Subcutaneous adipose tissue (tissue), 4 donors: Measurements from ENCODE around the gene LILRB2. TPM values are rescaled to one million over a fixed set of nuclear protein-coding genes. Genes with fewer than 3 reads are reported as not detected.

ENCODE experiments used
- total RNA-seq, 4 donors: library from RNA; depleted of rRNA; stranded (reverse); fragments of >200 nt; gene quantifications; one replicate each; pipeline ENCODE4 v1.1.0, GENCODE V29; 2016
- TF ChIP-seq, protein P1 (sequence below): fragments of 450-650 bp; IDR thresholded peaks from one replicate; pipeline ENCODE4 v1.5.1; 2016; ENCODE audit warnings: low read depth, mild to moderate bottlenecking, control low read depth, antibody characterized with exemption, moderate library complexity

LILRB2 gene
- total RNA-seq, 4 donors from 2014 or later = 2.8 to 14.6 (median 7.6) TPM

DNA sequence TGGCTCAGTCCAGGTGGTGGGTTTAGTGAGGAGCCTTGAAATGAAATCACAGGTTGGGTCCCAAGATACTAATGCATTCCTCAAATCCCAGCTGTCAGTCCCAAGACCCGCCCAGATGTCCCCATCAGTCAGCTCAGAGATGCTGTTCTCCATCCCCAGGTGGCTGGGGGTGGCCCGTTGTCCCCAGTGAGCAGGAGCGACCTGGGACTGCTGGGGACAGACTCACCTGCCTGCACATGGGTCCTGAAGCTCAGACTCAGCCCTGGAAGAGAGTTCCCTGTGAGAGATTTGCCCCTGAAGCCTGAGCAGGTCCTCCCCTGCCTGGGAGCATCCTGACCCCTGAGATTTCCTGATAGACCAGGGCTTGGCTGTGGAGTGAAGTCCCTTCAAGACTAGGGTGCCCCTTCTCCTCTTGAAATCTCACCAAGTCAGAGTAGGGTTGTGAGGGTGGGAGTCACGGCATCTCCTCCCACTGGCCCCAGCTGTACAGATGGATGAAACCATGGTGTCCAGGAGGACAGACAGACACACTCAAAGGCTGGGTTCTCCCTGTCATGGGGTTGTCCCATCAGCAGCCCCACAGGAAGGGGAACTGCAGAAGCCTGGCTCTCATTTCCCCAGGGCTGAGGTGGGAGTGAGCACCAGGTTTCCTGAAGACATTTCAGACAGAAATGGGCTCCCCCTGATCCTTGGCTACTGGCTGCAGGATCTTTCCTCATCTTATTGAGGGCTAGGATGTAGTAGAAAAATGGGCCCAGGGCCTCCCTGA lies 17.6 kb upstream of the LILRB2 start:
- TF ChIP-seq, protein P1, sequence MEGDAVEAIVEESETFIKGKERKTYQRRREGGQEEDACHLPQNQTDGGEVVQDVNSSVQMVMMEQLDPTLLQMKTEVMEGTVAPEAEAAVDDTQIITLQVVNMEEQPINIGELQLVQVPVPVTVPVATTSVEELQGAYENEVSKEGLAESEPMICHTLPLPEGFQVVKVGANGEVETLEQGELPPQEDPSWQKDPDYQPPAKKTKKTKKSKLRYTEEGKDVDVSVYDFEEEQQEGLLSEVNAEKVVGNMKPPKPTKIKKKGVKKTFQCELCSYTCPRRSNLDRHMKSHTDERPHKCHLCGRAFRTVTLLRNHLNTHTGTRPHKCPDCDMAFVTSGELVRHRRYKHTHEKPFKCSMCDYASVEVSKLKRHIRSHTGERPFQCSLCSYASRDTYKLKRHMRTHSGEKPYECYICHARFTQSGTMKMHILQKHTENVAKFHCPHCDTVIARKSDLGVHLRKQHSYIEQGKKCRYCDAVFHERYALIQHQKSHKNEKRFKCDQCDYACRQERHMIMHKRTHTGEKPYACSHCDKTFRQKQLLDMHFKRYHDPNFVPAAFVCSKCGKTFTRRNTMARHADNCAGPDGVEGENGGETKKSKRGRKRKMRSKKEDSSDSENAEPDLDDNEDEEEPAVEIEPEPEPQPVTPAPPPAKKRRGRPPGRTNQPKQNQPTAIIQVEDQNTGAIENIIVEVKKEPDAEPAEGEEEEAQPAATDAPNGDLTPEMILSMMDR = no peak

DNA sequence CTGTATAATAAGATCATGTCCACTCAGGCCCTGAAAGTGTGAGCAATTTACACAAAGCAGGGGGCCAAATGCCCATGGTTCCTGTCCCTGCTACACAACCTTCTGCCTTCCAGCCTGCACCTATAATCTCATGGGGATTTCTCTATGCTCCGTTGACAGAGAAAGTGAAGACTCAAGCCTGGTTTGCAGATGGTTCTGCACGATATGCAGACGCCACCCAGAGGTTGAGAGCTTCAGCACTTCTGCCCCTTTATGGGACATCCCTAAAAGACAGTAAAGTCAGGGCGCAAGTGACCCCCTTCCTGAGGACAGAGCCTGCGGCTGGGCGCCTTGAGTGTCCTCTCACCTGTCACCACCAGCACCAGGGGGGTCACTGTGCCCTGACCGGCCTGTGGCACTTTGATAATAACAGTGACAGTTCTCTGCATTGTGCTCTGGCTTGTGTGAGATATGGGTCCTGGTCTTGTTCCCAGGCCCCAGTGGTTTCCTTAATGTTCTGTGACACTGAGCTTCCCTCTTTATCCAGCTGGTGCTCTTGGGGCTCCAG lies 16.9 kb upstream of the LILRB2 start:
- TF ChIP-seq, protein P1 = no peak

GRCh38 chr19:54294539-54294938 lies 13.6 kb upstream of the LILRB2 start:
- TF ChIP-seq, protein P1 = no peak

DNA sequence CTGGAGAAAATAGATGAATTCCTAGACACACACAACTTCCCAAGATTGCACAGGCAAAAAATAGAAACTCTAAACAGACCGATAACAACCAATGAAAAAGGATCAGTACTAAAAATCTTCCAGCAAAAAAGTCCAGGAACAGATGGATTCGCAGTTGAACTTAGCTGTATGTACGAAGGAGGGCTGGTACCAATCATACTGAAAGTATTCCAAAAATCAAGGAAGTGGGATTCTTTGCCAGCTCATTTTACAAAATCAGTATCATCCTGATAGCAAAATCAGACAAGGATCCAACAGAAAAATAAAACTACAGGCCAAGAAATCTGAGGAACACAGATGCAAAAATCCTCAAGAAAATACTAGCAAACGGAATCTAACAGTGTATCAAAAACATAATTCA lies 6.5 kb upstream of the LILRB2 start:
- TF ChIP-seq, protein P1 = no peak

GRCh38 chr19:54282686-54283470 lies 2.0 kb upstream of the LILRB2 start:
- TF ChIP-seq, protein P1 = no peak

- TF ChIP-seq, protein P1 = no peak
These were observed 1.4 kb downstream of the LILRB2 start for GRCh38 chr19:54279406-54279962.

- TF ChIP-seq, protein P1 = no peak
These were observed 5.0 kb downstream of the LILRB2 start for GRCh38 chr19:54275951-54276350.
